NB4 (cell line): ENCODE measurements around the gene RAB13.

ENCODE experiments used
- DNase-seq: peaks from one replicate; pipeline ENCODE4 v3.0.0; 2010; ENCODE audit warnings: low read depth
- H3K4me3 ChIP-seq: one replicate; pipeline ENCODE4 v1.5.1; 2011; ENCODE audit warnings: mild to moderate bottlenecking, low read depth, low read length, moderate library complexity
- CTCF ChIP-seq: IDR thresholded peaks from one replicate; pipeline ENCODE4 v1.5.1; 2012; ENCODE audit warnings: low read depth, low read length
- MAX ChIP-seq: IDR thresholded peaks from 2 replicates; pipeline ENCODE4 v1.6.1; 2011; ENCODE audit warnings: low read depth, low read length
- MYC ChIP-seq: IDR thresholded peaks from 2 replicates; pipeline ENCODE4 v1.6.1; 2011; ENCODE audit warnings: low read depth, low read length
- POLR2A ChIP-seq: IDR thresholded peaks from 2 replicates; pipeline ENCODE4 v1.6.1; 2011; ENCODE audit warnings: mild to moderate bottlenecking; ENCODE audit not compliant: insufficient read length; ENCODE audit errors: extremely low read depth

Gene RAB13

DNA sequence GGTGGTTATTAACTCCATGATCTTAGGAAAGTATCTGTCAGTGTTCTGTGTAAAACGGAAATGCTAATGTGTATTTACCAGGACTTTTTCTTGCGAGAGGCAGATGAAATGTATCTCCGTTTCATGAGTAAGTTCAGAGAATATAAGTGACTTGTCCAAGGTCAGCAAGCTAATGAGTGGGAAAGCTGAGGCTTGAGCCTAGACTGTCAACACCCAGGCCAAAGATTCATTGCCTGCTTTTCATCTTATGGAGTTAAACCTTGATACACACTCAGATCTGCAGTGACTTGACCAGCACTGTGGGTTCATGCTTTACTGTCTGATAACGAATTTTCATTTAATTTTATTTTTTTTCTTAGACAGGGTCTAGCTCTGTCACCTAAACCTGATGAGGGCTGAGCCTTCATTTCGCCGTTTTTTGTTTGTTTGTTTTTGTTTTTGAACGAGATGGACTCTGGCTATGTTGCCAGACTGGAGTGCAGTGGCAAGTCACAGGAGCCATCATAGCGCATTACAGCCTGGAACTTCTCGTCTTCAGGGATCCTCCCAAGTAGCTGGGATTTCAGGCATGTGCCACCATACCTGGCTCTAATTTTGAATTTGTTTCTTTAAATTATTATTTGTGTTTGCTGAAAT lies 7.7 kb downstream of the RAB13 start:
- H3K4me3 ChIP-seq: peak overlapping the region; percentile 91
- TF ChIP-seq MYC: no peak
- TF ChIP-seq MAX: no peak
- no peak for TF ChIP-seq CTCF
- TF ChIP-seq POLR2A: no peak
- DNase-seq: no peak

GRCh38 chr1:153977250-153978240 lies 8.6 kb downstream of the RAB13 start, which contains the start of gene JTB:
TSS of gene JTB (minus strand) at chr1:153977674. CDS start at chr1:153977252, 422 bp downstream.
- peak; percentile 90 for DNase-seq
- TF ChIP-seq MYC (peak; percentile 86), POLR2A (peak; percentile 91), CTCF (no peak), MAX (peak; percentile 69)
- peak within 1 kb of the TSS; percentile 91 for H3K4me3 ChIP-seq

GRCh38 chr1:153976819-153977249 lies 9.3 kb downstream of the RAB13 start:
- TF ChIP-seq MAX (no peak), CTCF (no peak), MYC (no peak), POLR2A (no peak)
- peak overlapping the region; percentile 91 for H3K4me3 ChIP-seq
- DNase-seq: no peak

DNA sequence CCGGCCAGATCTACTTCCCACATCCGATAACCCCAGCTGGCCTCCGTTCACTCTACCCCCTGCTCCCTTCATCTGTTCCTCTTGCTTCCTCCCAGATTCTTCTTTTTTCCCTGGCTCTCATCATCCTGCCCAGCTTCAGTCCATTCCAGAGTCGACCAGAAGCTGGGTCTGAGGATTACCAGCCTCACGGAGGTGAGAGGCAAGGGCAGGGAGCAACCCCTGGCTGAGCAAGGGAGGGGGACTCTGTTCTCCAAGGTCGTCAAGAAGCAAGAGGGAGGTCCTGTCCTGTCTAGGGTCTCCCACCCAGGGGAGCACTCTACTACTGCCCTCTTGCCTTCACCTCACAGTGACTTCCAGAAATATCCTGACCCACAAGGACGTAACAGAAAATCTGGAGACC lies 12.6 kb downstream of the RAB13 start:
- no peak overlapping the region for H3K4me3 ChIP-seq
- no peak for DNase-seq
- TF ChIP-seq MYC (no peak), POLR2A (no peak), MAX (no peak), CTCF (no peak)

DNA sequence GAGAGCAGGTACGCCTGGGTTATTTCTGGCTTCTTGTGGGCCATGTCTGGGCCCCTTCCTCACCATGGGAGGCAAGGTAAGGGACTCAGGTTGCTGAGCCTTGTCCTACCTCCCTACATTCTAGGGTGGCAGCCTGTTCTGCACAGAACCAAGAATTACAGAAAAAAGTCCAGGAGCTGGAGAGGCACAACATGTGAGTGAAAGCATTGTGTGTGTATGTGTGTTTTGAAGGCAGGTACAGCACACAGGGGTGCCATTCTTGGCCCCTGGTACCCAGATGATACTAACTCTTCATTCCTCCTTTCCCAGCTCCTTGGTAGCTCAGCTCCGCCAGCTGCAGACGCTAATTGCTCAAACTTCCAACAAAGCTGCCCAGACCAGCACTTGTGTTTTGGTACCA lies 13.1 kb downstream of the RAB13 start:
- no peak overlapping the region for H3K4me3 ChIP-seq
- no peak for DNase-seq

DNA sequence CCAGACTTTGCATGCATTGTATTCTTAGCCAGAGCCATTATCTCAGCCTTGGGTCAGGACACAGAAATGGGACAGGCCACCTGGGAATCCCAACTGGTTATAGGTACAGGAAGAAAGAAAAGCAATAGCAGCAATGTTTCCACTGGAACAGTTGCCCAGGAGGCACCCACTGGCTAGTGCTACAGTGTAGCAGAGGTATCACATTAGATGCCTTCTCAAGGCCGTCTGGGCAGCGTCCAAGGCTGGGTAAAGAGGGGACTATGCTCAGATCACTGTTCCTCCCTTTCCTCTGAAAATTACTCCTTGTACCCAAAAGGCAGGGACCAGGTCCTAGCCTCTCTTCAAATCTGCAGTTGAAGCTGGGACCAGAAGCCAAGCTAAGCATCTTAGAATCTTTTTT lies 15.8 kb downstream of the RAB13 start:
- no peak overlapping the region for H3K4me3 ChIP-seq
- DNase-seq: no peak
- TF ChIP-seq POLR2A (no peak), MAX (no peak), MYC (no peak), CTCF (no peak)

More for the DNA sequence above, 13.1 kb downstream of the RAB13 start:
- no peak for TF ChIP-seq POLR2A
